HG03354 (cell line): ENCODE results near the gene IFITM10.

Experiments used
- ATAC-seq: cut with Tn5 transposase; IDR thresholded peaks from one replicate; pipeline ENCODE4 v1.9.1; 2021; ENCODE audit warnings: mild to moderate bottlenecking; ENCODE audit not compliant: unreplicated experiment, poor library complexity, severe bottlenecking

IFITM10 gene

GRCh38 chr11:1754376-1755150, 4.2 kb upstream of the IFITM10 start:
- ATAC-seq = no peak

- no peak for ATAC-seq
These were observed 3.5 kb upstream of the IFITM10 start for GRCh38 chr11:1753929-1754305.

- no peak for ATAC-seq
These were observed 3.0 kb upstream of the IFITM10 start for GRCh38 chr11:1753229-1753928.

DNA sequence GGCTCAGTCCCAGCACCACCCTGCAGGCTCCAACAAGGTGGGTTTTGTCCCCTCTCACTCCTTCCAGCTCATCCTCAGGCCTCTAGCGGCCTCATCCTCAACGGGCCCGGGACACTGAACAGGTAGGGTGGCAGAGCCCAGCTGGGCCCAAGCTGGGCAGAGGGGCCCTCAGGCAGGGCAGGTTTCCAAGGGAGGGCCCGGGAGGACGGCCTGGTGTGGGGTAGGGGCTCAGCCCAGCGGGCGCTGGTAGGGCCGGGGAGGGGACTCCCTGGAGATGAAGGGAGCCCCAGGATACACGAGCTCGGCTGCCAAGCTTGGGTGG, 2.5 kb upstream of the IFITM10 start:
- no peak for ATAC-seq

DNA sequence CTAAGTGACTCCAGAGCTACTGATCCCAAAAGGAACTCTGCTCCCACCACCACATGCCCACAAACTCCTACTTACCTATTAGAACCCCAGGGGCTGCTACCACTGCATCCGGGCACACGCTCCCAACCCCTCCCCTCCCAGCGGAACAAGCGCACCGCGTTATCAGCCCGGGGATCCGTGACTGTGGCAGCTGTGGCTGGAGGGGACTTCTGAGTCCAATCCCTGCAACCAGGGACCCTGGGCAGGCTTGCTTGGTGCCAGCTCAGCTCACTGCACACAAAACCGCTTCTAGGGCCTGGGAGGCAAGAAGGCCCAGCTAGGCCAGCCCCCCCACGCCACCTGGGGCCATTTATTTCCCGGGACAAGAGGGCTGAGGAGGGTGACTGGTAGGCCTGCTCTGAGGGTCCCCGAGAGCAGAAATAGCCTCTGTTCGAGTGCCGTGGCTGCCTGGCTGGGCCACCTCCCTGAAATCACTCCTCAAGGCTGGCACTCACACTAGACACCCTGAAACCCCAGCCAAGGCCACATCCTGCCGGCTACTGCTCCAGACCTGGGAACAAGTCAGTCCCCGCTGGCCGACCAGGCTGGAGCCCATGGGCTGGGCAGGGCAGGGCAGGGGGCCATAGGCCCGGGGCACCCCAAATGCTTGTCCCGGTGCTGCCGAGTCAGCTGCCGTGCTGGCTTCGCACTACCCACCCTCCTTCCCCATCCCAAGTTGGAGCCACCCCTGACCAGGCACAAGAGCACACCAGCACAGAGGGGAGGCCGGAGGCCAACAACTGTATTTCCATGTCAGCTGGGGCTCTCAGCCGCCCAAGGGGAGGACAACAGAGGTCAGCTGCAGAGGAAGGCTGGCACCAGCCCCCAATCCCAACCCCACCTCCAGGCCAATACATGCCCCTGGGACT, 1.9 kb upstream of the IFITM10 start:
- no peak for ATAC-seq

GRCh38 chr11:1751531-1751921, 1.1 kb upstream of the IFITM10 start:
- no peak for ATAC-seq

GRCh38 chr11:1750840-1751530, 590 bp upstream of the IFITM10 start:
- no peak for ATAC-seq

DNA sequence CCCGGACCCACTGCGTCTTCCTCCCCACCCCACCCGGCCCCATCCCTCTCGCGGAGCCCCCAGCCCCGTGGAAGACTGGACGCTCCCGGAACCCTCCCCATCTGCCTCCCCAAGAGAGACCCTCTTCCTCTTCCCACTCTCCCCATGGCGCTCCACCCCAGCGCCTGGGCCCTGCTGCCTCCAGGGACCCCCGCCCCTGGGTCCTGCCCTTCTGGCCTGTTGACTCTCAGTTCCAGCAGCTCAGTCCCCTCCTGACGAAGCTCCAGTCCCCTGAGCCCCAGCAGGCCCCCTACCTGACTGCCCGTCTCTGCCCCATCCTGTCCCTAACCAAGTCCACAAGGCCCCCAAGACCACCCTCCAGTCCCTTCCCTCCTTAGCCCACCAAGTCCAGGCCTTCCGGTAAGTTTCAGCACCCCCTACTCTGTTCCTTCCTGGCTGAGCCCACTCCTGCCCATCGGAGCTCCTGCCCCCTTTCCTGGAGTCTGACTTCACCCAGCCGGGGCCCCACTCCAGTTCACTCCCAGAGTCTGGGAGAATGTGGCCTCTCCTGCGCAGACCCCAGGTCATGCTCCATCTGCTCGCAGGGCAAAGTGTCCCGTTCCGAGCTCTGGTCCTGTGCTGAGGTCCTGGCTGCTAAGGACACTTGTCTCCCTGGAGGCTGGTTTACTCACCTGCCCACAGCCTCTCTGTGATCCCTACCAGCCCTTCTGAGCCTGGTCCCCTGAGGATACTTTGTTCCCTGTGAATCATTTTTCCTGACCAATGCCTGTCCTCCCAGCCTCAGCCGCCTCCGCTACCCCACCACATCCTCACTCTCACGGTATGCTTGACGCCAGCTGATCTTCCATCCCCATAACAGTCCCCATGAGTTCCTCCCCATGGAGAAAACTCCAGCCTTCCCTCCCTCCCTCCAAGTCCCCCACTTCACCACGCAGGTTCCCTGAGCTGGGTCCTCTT, 722 bp downstream of the IFITM10 start:
- ATAC-seq = no peak

DNA sequence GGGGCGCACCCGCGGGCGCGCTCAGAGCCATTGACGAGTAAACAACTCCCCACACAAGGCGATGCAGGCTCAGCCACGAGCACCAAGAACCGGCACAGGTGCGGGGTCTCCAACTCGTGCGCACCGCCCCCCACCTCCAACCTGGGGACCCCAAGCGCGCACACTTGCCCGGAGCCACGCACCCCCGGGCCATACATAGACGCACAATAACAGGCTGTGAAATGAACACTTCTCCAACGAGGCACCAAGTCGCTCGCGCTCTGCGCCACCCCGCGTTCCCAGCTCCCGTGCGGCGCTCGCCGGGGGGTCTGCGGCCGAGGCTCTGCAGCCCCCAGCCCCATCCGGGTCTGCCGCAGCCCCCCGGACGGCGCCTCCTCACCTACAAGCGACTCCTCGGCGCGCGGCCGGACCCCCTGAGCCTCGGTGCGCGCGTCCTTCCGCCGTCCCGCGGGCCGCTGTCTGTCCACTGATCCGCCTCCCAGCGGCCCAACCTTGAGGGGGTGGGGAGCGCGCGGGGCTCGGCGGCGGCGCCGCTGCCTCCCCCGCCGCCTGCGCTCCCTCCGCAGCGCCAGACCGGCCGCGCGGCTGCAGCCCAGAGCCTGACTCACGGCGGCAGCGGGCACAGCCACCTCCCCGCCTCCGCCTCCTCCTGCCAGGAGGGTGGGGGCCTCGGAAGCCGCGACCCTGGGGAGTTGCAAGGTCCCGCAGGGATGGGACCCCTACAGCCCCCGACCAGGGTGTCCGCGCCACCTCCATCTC, 1.6 kb downstream of the IFITM10 start:
- ATAC-seq = no peak

- ATAC-seq = no peak
These were observed 2.4 kb downstream of the IFITM10 start for GRCh38 chr11:1747753-1748635.

DNA sequence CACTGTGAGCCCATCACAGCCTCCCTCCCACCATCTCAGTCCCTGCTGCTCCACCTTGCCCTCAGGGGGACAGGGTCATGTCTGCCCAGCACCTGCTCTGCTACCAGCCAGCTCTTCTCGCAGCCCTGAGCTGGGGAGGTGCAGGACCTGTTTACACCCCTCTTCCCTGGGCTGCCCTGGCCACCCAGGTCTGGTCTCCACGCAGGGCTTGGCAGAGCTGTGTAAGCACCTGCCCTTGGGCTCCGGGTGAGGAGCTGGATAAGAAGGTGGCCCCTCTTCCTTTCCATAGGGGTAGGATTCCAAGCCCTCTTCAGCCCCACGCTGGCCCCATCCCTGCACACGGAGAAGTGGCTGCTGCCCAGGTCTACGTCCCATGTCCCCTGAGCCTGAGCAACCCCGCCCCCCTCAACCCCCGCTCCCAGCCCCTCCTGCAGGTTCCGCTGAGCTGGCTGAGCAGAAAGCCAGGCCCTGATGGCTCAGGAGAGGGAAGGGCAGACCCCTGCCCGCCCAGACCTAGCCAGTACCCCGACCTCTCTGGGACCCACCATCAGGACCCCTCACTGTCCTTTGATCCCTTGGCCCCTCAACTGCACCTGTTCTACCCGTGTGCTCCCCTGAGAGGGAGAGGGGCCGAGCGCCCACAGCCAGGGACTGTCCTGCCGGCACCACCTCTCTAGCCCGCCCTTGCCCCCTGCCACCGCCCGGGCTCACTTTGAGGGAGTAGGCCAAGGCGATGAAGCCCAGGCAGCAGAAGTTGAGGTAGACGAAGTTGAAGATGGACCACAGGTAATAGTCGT, 3.2 kb downstream of the IFITM10 start:
- ATAC-seq = no peak

GRCh38 chr11:1746511-1746931, 3.9 kb downstream of the IFITM10 start:
- ATAC-seq = no peak

GRCh38 chr11:1745701-1746320, 4.6 kb downstream of the IFITM10 start:
- no peak for ATAC-seq

- no peak for ATAC-seq
These were observed 5.3 kb downstream of the IFITM10 start for GRCh38 chr11:1744891-1745700.

- ATAC-seq = no peak
These were observed 6.1 kb downstream of the IFITM10 start for GRCh38 chr11:1744137-1744886.
